GM13976 (cell line): ENCODE measurements around the gene PCDH7.

ENCODE experiments used
- DNase-seq: peaks from one replicate; pipeline ENCODE4 v3.0.0; 2012; ENCODE audit warnings: low spot score
- CTCF ChIP-seq: IDR thresholded peaks from 2 replicates; pipeline ENCODE4 v1.5.1; 2012; ENCODE audit warnings: borderline replicate concordance, mild to moderate bottlenecking; ENCODE audit not compliant: insufficient read depth; ENCODE audit errors: extremely low read depth, missing control alignments, control extremely low read depth
- in situ Hi-C: fragments of 300-500 bp; cut with MboI; formaldehyde crosslinking; loops from one replicate; pipeline ENCODE4 v1.12.0; 2022; ENCODE audit warnings: low sequenced_read_pairs, mixed read lengths, inconsistent platforms; ENCODE audit not compliant: unreplicated experiment

PCDH7 gene

GRCh38 chr4:30717208-30718020 is 2.8 kb upstream of the PCDH7 start:
- DNase-seq = peak; percentile 55
- no peak for TF ChIP-seq CTCF
- in situ Hi-C loops = no loop called here

- in situ Hi-C loops = no loop called here
- TF ChIP-seq CTCF = no peak
- peak; percentile 25 for DNase-seq
Observed at GRCh38 chr4:30718021-30718542, 2.1 kb upstream of the PCDH7 start.

GRCh38 chr4:30718641-30719453 is 1.3 kb upstream of the PCDH7 start:
- in situ Hi-C loops = no loop called here
- no peak for TF ChIP-seq CTCF
- DNase-seq = peak; percentile 33

GRCh38 chr4:30719454-30720020 is 632 bp upstream of the PCDH7 start:
- DNase-seq = peak; percentile 39
- TF ChIP-seq CTCF = no peak
- in situ Hi-C loops = no loop called here

GRCh38 chr4:30720661-30721184 is 554 bp downstream of the PCDH7 start:
- in situ Hi-C loops = no loop called here
- TF ChIP-seq CTCF = no peak
- peak; percentile 35 for DNase-seq
